Measurements from ENCODE around the gene REC8. TPM values are rescaled to one million over a fixed set of nuclear protein-coding genes. Genes with fewer than 3 reads are reported as not detected.

Gene REC8
- total RNA-seq, 1 donor from 2014 or later, result 35.3 TPM

DNA sequence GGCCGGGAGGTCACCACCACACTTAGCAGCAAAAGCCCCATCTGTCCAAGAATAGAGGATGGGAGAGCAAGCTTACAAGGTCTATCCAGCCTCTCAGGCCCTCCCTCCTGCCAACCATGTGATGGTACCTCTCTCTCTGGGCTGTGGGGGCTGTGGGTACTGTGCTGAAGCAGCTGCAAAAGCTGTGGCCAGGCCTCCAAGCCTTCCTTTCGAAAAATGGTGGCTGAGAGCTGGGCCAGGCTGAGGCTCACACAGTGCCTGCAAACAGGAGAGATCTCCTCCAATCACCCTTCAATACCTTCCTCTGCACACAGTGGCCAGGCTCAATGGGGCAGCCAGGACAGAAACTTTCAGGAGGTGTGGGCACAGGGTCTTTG is 15.6 kb downstream of the REC8 start:
- TF ChIP-seq, protein P1, sequence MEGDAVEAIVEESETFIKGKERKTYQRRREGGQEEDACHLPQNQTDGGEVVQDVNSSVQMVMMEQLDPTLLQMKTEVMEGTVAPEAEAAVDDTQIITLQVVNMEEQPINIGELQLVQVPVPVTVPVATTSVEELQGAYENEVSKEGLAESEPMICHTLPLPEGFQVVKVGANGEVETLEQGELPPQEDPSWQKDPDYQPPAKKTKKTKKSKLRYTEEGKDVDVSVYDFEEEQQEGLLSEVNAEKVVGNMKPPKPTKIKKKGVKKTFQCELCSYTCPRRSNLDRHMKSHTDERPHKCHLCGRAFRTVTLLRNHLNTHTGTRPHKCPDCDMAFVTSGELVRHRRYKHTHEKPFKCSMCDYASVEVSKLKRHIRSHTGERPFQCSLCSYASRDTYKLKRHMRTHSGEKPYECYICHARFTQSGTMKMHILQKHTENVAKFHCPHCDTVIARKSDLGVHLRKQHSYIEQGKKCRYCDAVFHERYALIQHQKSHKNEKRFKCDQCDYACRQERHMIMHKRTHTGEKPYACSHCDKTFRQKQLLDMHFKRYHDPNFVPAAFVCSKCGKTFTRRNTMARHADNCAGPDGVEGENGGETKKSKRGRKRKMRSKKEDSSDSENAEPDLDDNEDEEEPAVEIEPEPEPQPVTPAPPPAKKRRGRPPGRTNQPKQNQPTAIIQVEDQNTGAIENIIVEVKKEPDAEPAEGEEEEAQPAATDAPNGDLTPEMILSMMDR (IDR thresholded peaks at IDR 0.05), result no peak
- Mint-ChIP-seq H3K4me3 (peak overlapping the region; percentile 91), H3K9me3 (no peaks in the 10 kb centered on the region), H3K27ac (peak overlapping the region; percentile 61), H3K27me3 (no peaks in the 10 kb centered on the region), H3K4me1 (peaks cover 27% of the 10 kb centered on the region), H3K36me3 (ENCODE audit: low read depth) (peaks cover 71% of the 10 kb centered on the region)
- ATAC-seq (ENCODE audit: low read depth) (no peak), DNase-seq (no peak)
- intact Hi-C loops (cut with micrococcal nuclease), result no loop called here
- POLR2A ChIA-PET, result interaction anchor here (1.0 to 3.7 kb wide), 7 partner anchors 15 to 243 kb away, joined by 4 to 44 read pairs (median 11); partner anchors contain the start of genes CHMP4A, DHRS1, EMC9 and IRF9
- CTCF ChIA-PET, result interaction anchor here (2.5 to 2.6 kb wide), 2 partner anchors 27 to 109 kb away, joined by 9 to 11 read pairs; partner anchors contain the start of gene IRF9

- peak within 1 kb of the TSS; percentile 91 for H3K4me3 Mint-ChIP-seq
- DNase-seq, result peak; percentile 81
- H3K27ac Mint-ChIP-seq, result peak within 1 kb of the TSS; percentile 87
- H3K27me3 Mint-ChIP-seq, result no peaks in the 10 kb centered on the region
- intact Hi-C loops (cut with micrococcal nuclease), result loop anchor here (1.0 to 2.0 kb wide), 10 partner anchors 8 to 120 kb away; partner anchors contain the start of genes CHMP4A, DCAF11, EMC9 and GMPR2
- peaks cover 68% of the 10 kb centered on the region for H3K36me3 Mint-ChIP-seq (ENCODE audit: low read depth)
- H3K9me3 Mint-ChIP-seq, result no peaks in the 10 kb centered on the region
- POLR2A ChIA-PET, result interaction anchor here (0.6 to 3.7 kb wide), 20 partner anchors 8 to 242 kb away, joined by 3 to 44 read pairs (median 5); partner anchors contain the start of genes CHMP4A, DCAF11, EMC9 and IRF9
- H3K4me1 Mint-ChIP-seq, result peaks cover 32% of the 10 kb centered on the region
- CTCF ChIA-PET, result interaction anchor here (0.7 to 2.6 kb wide), 5 partner anchors 25 to 145 kb away, joined by 3 to 11 read pairs (median 5); partner anchors contain the start of genes CHMP4A, CIDEB and IRF9
- ATAC-seq (ENCODE audit: low read depth), result peak; percentile 92
- TF ChIP-seq, protein P1 (IDR thresholded peaks at IDR 0.05), result no peak
Measured at GRCh38 chr14:24188251-24189058, 16.6 kb downstream of the REC8 start, which contains the start of gene IPO4. TSS of gene IPO4 (minus strand) at chr14:24188816. CDS start at chr14:24188787, 29 bp downstream.

DNA sequence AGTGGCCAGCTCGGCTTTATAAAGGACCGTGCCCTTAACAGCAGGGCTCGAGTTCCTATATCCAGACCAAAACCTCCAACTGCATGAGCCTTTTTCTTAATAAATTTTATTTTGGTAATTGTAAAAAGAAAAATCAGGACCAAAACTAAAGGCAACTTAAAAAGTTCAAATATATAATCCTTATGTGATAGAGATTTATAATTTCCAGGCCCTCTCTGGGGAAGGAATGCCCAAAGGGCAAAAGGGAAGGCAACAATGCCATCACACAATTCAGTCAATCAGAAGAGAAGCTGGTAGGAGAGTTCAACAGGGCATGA is 17.1 kb downstream of the REC8 start:
- Mint-ChIP-seq H3K4me1 (peaks cover 35% of the 10 kb centered on the region), H3K4me3 (peak overlapping the region; percentile 91), H3K36me3 (ENCODE audit: low read depth) (peaks cover 64% of the 10 kb centered on the region), H3K27ac (peak overlapping the region; percentile 87), H3K9me3 (no peaks in the 10 kb centered on the region), H3K27me3 (no peaks in the 10 kb centered on the region)
- intact Hi-C loops (cut with micrococcal nuclease), result loop anchor here (2.0 kb wide), 1 partner anchor 42 kb away; the partner anchor contains the start of genes PSME2 and RNF31
- no peak for ATAC-seq (ENCODE audit: low read depth)
- TF ChIP-seq, protein P1 (IDR thresholded peaks at IDR 0.05), result no peak
- ChIA-PET CTCF (interaction anchor here (0.7 to 2.6 kb wide), 5 partner anchors 24 to 145 kb away, joined by 3 to 11 read pairs (median 5); partner anchors contain the start of genes CHMP4A, CIDEB and IRF9), POLR2A (interaction anchor here (0.6 to 3.7 kb wide), 18 partner anchors 8 to 112 kb away, joined by 3 to 44 read pairs (median 6); partner anchors contain the start of genes CHMP4A, DCAF11, EMC9 and IRF9)
- no peak for DNase-seq

GRCh38 chr14:24189460-24189859 is 17.6 kb downstream of the REC8 start:
- TF ChIP-seq, protein P1 (IDR thresholded peaks at IDR 0.05), result no peak
- ATAC-seq (ENCODE audit: low read depth) (no peak), DNase-seq (no peak)
- Mint-ChIP-seq H3K27ac (peak overlapping the region; percentile 87), H3K9me3 (no peaks in the 10 kb centered on the region), H3K4me3 (no peak overlapping the region), H3K27me3 (no peaks in the 10 kb centered on the region), H3K4me1 (peaks cover 39% of the 10 kb centered on the region), H3K36me3 (ENCODE audit: low read depth) (peaks cover 60% of the 10 kb centered on the region)
- intact Hi-C loops (cut with micrococcal nuclease), result loop anchor here (2.0 kb wide), 1 partner anchor 43 kb away; the partner anchor contains the start of genes PSME2 and RNF31
- CTCF ChIA-PET, result interaction anchor here (0.8 to 2.6 kb wide), 4 partner anchors 24 to 118 kb away, joined by 3 to 11 read pairs (median 7); partner anchors contain the start of genes CHMP4A, CIDEB and IRF9
- POLR2A ChIA-PET, result interaction anchor here (0.6 to 3.7 kb wide), 16 partner anchors 7 to 107 kb away, joined by 3 to 44 read pairs (median 6); partner anchors contain the start of genes CHMP4A, DCAF11, EMC9 and IRF9

Measured in activated B cell treated with CpG ODN at 0.5 μM for 24 hours (primary cell).